Endothelial cell of umbilical vein (primary cell): ENCODE measurements around the gene PLPP3. TPM values are rescaled to one million over a fixed set of nuclear protein-coding genes. Genes with fewer than 3 reads are reported as not detected.

ENCODE experiments used
- BruUV-seq: library from RNA; stranded (reverse); fragments of 400-500 nt; replicated peaks from 2 replicates; lab custom pipeline; 2021; lab: Mats Ljungman, UMichigan
- CTCF ChIA-PET: fragments of 300-600, 350-600 bp; sonication (Branson Sonifier 250); formaldehyde crosslinking; loops from one replicate; lab custom pipeline; 2021; ENCODE audit warnings: antibody characterized with exemption, inconsistent platforms; lab: Charles Lee
- POLR2A ChIA-PET: fragments of 300-600, 350-600 bp; sonication (Branson Sonifier 250); formaldehyde crosslinking; loops from one replicate; lab custom pipeline; 2021; ENCODE audit warnings: antibody characterized with exemption, inconsistent platforms; lab: Charles Lee
- DNase-seq: peaks from one replicate; pipeline ENCODE4 v3.0.0-alpha.2; 2011; ENCODE audit warnings: low read depth, low spot score
- FAIRE-seq: peaks from 2 replicates; lab custom pipeline; 2011; peaks lifted over from hg19 to GRCh38; lab: Jason Lieb, UNC
- H2AFZ ChIP-seq: 2 replicates; pipeline ENCODE4 v1.6.0; 2012; ENCODE audit warnings: low read depth, low read length, control low read depth, inconsistent platforms
- H3K27ac ChIP-seq: 2 replicates; pipeline ENCODE4 v1.5.1; 2011; ENCODE audit warnings: low read depth, mild to moderate bottlenecking, control low read depth, low read length, moderate library complexity; ENCODE audit not compliant: insufficient read depth
- H3K27me3 ChIP-seq, 2 experiments: 2 replicates each; pipeline versions ENCODE4 v1.6.0 to v1.6.1; 2011; ENCODE audit warnings: low read length in 2 of 2, mixed read lengths in 1 of 2; ENCODE audit not compliant: control insufficient read depth in 2 of 2, insufficient read depth in 2 of 2
- H3K36me3 ChIP-seq, 2 experiments: 2 replicates in 1 of 2; 3 replicates in 1 of 2; pipeline ENCODE4 v1.5.1; 2011; ENCODE audit warnings: low read length in 2 of 2, mild to moderate bottlenecking in 1 of 2, moderate library complexity in 1 of 2; ENCODE audit not compliant: control insufficient read depth in 2 of 2, insufficient read depth in 2 of 2; ENCODE audit errors: extremely low read depth in 1 of 2
- H3K4me1 ChIP-seq: 3 replicates; pipeline ENCODE4 v1.5.1; 2011; ENCODE audit warnings: mild to moderate bottlenecking, low read length; ENCODE audit not compliant: control insufficient read depth, insufficient read depth; ENCODE audit errors: extremely low read depth
- H3K4me2 ChIP-seq: 2 replicates; pipeline ENCODE4 v1.6.1; 2011; ENCODE audit warnings: low read length, control low read depth, mixed read lengths; ENCODE audit not compliant: insufficient read depth
- H3K4me3 ChIP-seq, 3 experiments: fragments of 200-600 bp in 1 of 3; sonication (generic), shearing (Covaris generic) in 1 of 3; replicated peaks in 1 of 3; 2 replicates each; pipeline ENCODE4 v1.5.1; 2011 to 2016; ENCODE audit warnings: control low read depth in 3 of 3, low read length in 3 of 3, mild to moderate bottlenecking in 2 of 3, inconsistent platforms in 1 of 3, low read depth in 1 of 3, moderate library complexity in 1 of 3; ENCODE audit not compliant: insufficient read depth in 1 of 3
- H3K79me2 ChIP-seq: 2 replicates; pipeline ENCODE4 v1.6.0; 2012; ENCODE audit warnings: low read length, inconsistent platforms; ENCODE audit not compliant: control insufficient read depth, insufficient read depth
- H3K9ac ChIP-seq: replicated peaks from 2 replicates; pipeline ENCODE3; 2011; ENCODE audit warnings: low read length, control low read depth; ENCODE audit not compliant: insufficient read depth; ENCODE audit errors: extremely low read depth
- H3K9me1 ChIP-seq: replicated peaks from 3 replicates; pipeline ENCODE4 v1.6.0; 2011; ENCODE audit warnings: mild to moderate bottlenecking, low read length; ENCODE audit not compliant: control insufficient read depth, insufficient read depth; ENCODE audit errors: extremely low read depth
- H3K9me3 ChIP-seq: replicated peaks from 2 replicates; pipeline ENCODE4 v1.5.1; 2012; ENCODE audit warnings: low read length, inconsistent platforms; ENCODE audit not compliant: control insufficient read depth, insufficient read depth
- H4K20me1 ChIP-seq: replicated peaks from 2 replicates; pipeline ENCODE3; 2011; ENCODE audit warnings: mild to moderate bottlenecking, low read length; ENCODE audit not compliant: control insufficient read depth, insufficient read depth; ENCODE audit errors: extremely low read depth
- EZH2 ChIP-seq: IDR thresholded peaks from 2 replicates; pipeline ENCODE4 v1.6.1; 2012; ENCODE audit warnings: borderline replicate concordance, low read depth, mild to moderate bottlenecking, moderate library complexity, low read length, inconsistent platforms; ENCODE audit not compliant: severe bottlenecking
- FOS ChIP-seq: IDR thresholded peaks from 2 replicates; pipeline ENCODE4 v1.6.1; 2011; ENCODE audit warnings: mild to moderate bottlenecking, low read length, moderate library complexity, borderline replicate concordance; ENCODE audit not compliant: insufficient read depth
- GATA2 ChIP-seq: IDR thresholded peaks from 2 replicates; pipeline ENCODE4 v1.7.0; 2011; ENCODE audit warnings: low read depth, mild to moderate bottlenecking, moderate library complexity, mixed read lengths, low read length; ENCODE audit not compliant: insufficient read length, insufficient read depth
- JUN ChIP-seq: IDR thresholded peaks from 2 replicates; pipeline ENCODE4 v1.6.1; 2011; ENCODE audit warnings: borderline replicate concordance, low read depth; ENCODE audit not compliant: insufficient read length, insufficient read depth
- POLR2A ChIP-seq: IDR thresholded peaks from 2 replicates; pipeline ENCODE4 v1.6.1; 2012; ENCODE audit warnings: low read depth, mild to moderate bottlenecking, control low read depth, low read length
- POLR2AphosphoS5 ChIP-seq: IDR thresholded peaks from 2 replicates; pipeline ENCODE4 v1.6.1; 2012; ENCODE audit warnings: low read depth, mild to moderate bottlenecking, control low read depth, low read length, moderate library complexity; ENCODE audit not compliant: insufficient read depth
- dilution Hi-C: fragments of 300-500 bp; cut with MboI; formaldehyde crosslinking; loops from one replicate; pipeline ENCODE4 v1.15.0; 2019; ENCODE audit warnings: low sequenced_read_pairs; ENCODE audit not compliant: extremely low pct_ligation_motif_present
- intact Hi-C: fragments of 100-400 bp; cut with micrococcal nuclease; formaldehyde crosslinking; loops from one replicate; pipeline ENCODE4 v1.10.0; 2022
- polyA plus RNA-seq, 4 experiments: library from polyadenylated mRNA; depleted of rRNA in 3 of 4; stranded (reverse) in 3 of 4; unstranded in 1 of 4; fragments of >200 nt; gene quantifications; 2 replicates each; pipeline versions ENCODE4 v1.2.1 to v1.2.3, GENCODE V29; 2011 to 2012; ENCODE audit warnings: missing spikeins in 1 of 4
- total RNA-seq: library from RNA; stranded (reverse); gene quantifications from 2 replicates; pipeline ENCODE4 v1.2.3, GENCODE V29; 2021
- TF ChIP-seq, protein P1 (sequence below), 2 donors: IDR thresholded peaks; 1 replicate in 1 of 2; 2 replicates in 1 of 2; pipeline ENCODE4 v1.5.1; 2011; ENCODE audit warnings: low read length in 2 of 2, mild to moderate bottlenecking in 2 of 2, moderate library complexity in 2 of 2, control low read depth in 1 of 2, inconsistent platforms in 1 of 2, low read depth in 1 of 2; ENCODE audit not compliant: insufficient read depth in 1 of 2; ENCODE audit errors: extremely low read depth in 1 of 2
- TF ChIP-seq, protein P2 (sequence below): IDR thresholded peaks from 2 replicates; pipeline ENCODE4 v1.6.1; 2011; ENCODE audit not compliant: insufficient read depth, insufficient read length

Gene PLPP3
- total and polyA plus RNA-seq, 2 donors (not counting 3 experiments of a cell fraction or from before 2014, with no cell fraction given), result 11.3 to 14.1 TPM

DNA sequence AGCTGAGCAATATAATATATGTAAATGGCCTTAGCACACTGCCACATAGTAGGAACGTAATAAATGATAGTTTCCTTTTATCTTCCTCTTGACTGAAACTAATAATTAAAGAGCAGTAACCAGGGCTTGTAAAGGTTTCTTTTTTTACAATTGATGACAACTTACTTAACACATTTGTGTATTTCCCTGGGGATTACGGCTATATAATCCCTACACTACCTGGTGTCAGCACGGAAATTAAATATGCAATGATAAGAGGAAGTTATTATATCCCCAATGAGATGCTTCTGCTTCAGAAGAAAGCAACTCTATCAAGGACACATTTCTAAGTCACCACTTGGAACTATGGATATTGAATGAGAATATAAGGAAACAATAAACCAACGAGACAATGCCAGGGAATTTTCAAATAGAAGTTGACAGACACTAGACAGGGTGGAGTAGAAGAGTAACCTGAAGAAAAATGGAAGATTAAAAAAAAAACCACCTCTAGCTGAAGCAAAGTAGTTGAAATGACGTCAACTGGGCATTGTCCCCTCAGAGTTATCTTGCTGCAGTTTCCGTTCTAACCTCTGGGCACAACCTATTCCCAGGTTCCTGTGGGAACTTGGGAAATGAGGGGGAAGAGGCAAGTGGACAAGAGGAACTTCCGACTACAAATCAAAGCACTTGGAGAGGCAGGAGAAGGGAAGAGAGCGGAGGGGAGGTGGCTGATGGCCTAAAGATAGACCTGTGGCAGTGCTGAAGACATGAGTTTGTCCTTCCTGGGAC, 66.5 kb downstream of the PLPP3 start:
- FAIRE-seq (peak; percentile 80), DNase-seq (peak; percentile 70)
- POLR2A ChIA-PET, result no interaction called here
- BruUV-seq, result no TSS peak
- H3K36me3 ChIP-seq, result peaks cover 0 to 18% of the 10 kb centered on the region in 2 experiments
- dilution Hi-C loops (no loop called here), intact Hi-C loops (no loop called here)
- no peaks in the 10 kb centered on the region for H3K9me3 ChIP-seq
- no peak overlapping the region for H2AFZ ChIP-seq
- CTCF ChIA-PET, result no interaction called here
- H4K20me1 ChIP-seq, result no peaks in the 10 kb centered on the region
- H3K9me1 ChIP-seq, result no peaks in the 10 kb centered on the region
- H3K9ac ChIP-seq, result no peak overlapping the region
- peak overlapping the region; percentile 34 for H3K27ac ChIP-seq
- no peak overlapping the region for H3K4me2 ChIP-seq
- TF ChIP-seq, protein P1, sequence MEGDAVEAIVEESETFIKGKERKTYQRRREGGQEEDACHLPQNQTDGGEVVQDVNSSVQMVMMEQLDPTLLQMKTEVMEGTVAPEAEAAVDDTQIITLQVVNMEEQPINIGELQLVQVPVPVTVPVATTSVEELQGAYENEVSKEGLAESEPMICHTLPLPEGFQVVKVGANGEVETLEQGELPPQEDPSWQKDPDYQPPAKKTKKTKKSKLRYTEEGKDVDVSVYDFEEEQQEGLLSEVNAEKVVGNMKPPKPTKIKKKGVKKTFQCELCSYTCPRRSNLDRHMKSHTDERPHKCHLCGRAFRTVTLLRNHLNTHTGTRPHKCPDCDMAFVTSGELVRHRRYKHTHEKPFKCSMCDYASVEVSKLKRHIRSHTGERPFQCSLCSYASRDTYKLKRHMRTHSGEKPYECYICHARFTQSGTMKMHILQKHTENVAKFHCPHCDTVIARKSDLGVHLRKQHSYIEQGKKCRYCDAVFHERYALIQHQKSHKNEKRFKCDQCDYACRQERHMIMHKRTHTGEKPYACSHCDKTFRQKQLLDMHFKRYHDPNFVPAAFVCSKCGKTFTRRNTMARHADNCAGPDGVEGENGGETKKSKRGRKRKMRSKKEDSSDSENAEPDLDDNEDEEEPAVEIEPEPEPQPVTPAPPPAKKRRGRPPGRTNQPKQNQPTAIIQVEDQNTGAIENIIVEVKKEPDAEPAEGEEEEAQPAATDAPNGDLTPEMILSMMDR (IDR thresholded peaks at IDR 0.05; ENCODE audit: extremely low read depth in 1 of 2, insufficient read depth in 1 of 2, low read depth in 1 of 2, low read length in 2 of 2), result no peak
- TF ChIP-seq FOS (no peak), GATA2 (no peak), JUN (no peak), POLR2AphosphoS5 (no peak), EZH2 (no peak), POLR2A (no peak)
- TF ChIP-seq, protein P2, sequence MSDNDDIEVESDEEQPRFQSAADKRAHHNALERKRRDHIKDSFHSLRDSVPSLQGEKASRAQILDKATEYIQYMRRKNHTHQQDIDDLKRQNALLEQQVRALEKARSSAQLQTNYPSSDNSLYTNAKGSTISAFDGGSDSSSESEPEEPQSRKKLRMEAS, result no peak
- peaks cover 22% of the 10 kb centered on the region for H3K4me1 ChIP-seq
- H3K4me3 ChIP-seq, result no peak overlapping the region
- no peaks in the 10 kb centered on the region for H3K79me2 ChIP-seq
- H3K27me3 ChIP-seq, result no peaks in the 10 kb centered on the region
